ENCODE data around the gene ATP9A.
A peak's percentile ranks its signal among the peaks of the same experiment; 100 is the strongest.

The ATP9A gene

GRCh38 chr20:51595744-51596143, 172.4 kb downstream of the ATP9A start:
- no peak for DNase-seq

- DNase-seq = peak; percentile 76
Measured at GRCh38 chr20:51595058-51595532, 173.1 kb downstream of the ATP9A start.

- DNase-seq = no peak
Measured at GRCh38 chr20:51594236-51595057, 173.7 kb downstream of the ATP9A start.

GRCh38 chr20:51593584-51593983, 174.6 kb downstream of the ATP9A start:
- no peak for DNase-seq

- no peak for DNase-seq
Measured at GRCh38 chr20:51592564-51592963, 175.6 kb downstream of the ATP9A start.

- DNase-seq = no peak
Measured at GRCh38 chr20:51591871-51592270, 176.3 kb downstream of the ATP9A start.

- no peak for DNase-seq
Measured at GRCh38 chr20:51588762-51589161, 179.4 kb downstream of the ATP9A start.

GRCh38 chr20:51587145-51587544, 181.0 kb downstream of the ATP9A start:
- no peak for DNase-seq

- DNase-seq = no peak
Measured at GRCh38 chr20:51586005-51586440, 182.2 kb downstream of the ATP9A start.

- no peak for DNase-seq
Measured at GRCh38 chr20:51585148-51585547, 183.0 kb downstream of the ATP9A start.

GRCh38 chr20:51584737-51585136, 183.5 kb downstream of the ATP9A start:
- no peak for DNase-seq

- no peak for DNase-seq
Measured at GRCh38 chr20:51584116-51584515, 184.1 kb downstream of the ATP9A start.

- DNase-seq = no peak
Measured at GRCh38 chr20:51583499-51583898, 184.7 kb downstream of the ATP9A start.

GRCh38 chr20:51583073-51583472, 185.1 kb downstream of the ATP9A start:
- peak; percentile 73 for DNase-seq

- DNase-seq = no peak
Measured at GRCh38 chr20:51581571-51581970, 186.6 kb downstream of the ATP9A start.

- no peak for DNase-seq
Measured at GRCh38 chr20:51579137-51579536, 189.1 kb downstream of the ATP9A start.

- DNase-seq = no peak
Measured at GRCh38 chr20:51578145-51578459, 190.1 kb downstream of the ATP9A start.

- DNase-seq = no peak
Measured at GRCh38 chr20:51577432-51578144, 190.6 kb downstream of the ATP9A start.

GRCh38 chr20:51575486-51575885, 192.7 kb downstream of the ATP9A start:
- no peak for DNase-seq

GRCh38 chr20:51574248-51575033, 193.7 kb downstream of the ATP9A start:
- no peak for DNase-seq

GRCh38 chr20:51573576-51574243, 194.5 kb downstream of the ATP9A start:
- no peak for DNase-seq

- no peak for DNase-seq
Measured at GRCh38 chr20:51571460-51571794, 196.8 kb downstream of the ATP9A start.
